Ishikawa (cell line): ENCODE data around the gene ZNF8.

ENCODE experiments used
- CEBPB ChIP-seq: IDR thresholded peaks from 2 replicates; pipeline ENCODE4 v1.6.1; 2012
- CREB1 ChIP-seq: IDR thresholded peaks from 2 replicates; pipeline ENCODE4 v1.6.1; 2012; ENCODE audit warnings: low read depth
- EGR1 ChIP-seq: IDR thresholded peaks from 2 replicates; pipeline ENCODE4 v1.6.1; 2012
- EP300 ChIP-seq: IDR thresholded peaks from 2 replicates; pipeline ENCODE4 v1.6.1; 2012; ENCODE audit warnings: borderline replicate concordance
- FOXM1 ChIP-seq: IDR thresholded peaks from 2 replicates; pipeline ENCODE4 v1.6.1; 2012; ENCODE audit warnings: low read depth, borderline replicate concordance
- NFIC ChIP-seq: IDR thresholded peaks from 2 replicates; pipeline ENCODE4 v1.6.1; 2012
- RAD21 ChIP-seq: IDR thresholded peaks from 2 replicates; pipeline ENCODE4 v1.6.1; 2012; ENCODE audit warnings: low read depth
- TAF1 ChIP-seq: IDR thresholded peaks from 2 replicates; pipeline ENCODE4 v1.6.1; 2012; ENCODE audit warnings: low read depth, mild to moderate bottlenecking
- TCF12 ChIP-seq: IDR thresholded peaks from 2 replicates; pipeline ENCODE4 v1.6.1; 2012; ENCODE audit warnings: low read depth
- TEAD4 ChIP-seq: IDR thresholded peaks from 2 replicates; pipeline ENCODE4 v1.6.1; 2012
- USF1 ChIP-seq: IDR thresholded peaks from 2 replicates; pipeline ENCODE4 v1.6.1; 2012
- YY1 ChIP-seq: IDR thresholded peaks from 2 replicates; pipeline ENCODE4 v1.6.1; 2012; ENCODE audit warnings: low read depth
- ZBTB7A ChIP-seq: IDR thresholded peaks from 2 replicates; pipeline ENCODE4 v1.6.1; 2012; ENCODE audit warnings: low read depth
- TF ChIP-seq, protein P1 (sequence below): IDR thresholded peaks from 2 replicates; pipeline ENCODE4 v1.6.1; 2012; ENCODE audit warnings: low read depth, mild to moderate bottlenecking
- TF ChIP-seq, protein P2 (sequence below): IDR thresholded peaks from 2 replicates; pipeline ENCODE4 v1.6.1; 2012

Gene ZNF8

GRCh38 chr19:58277197-58277596, 1.6 kb upstream of the ZNF8 start:
- TF ChIP-seq TEAD4 (no peak), RAD21 (no peak), FOXM1 (no peak), CREB1 (no peak), EP300 (no peak), EGR1 (no peak), CEBPB (no peak), NFIC (no peak), TCF12 (no peak), USF1 (no peak), TAF1 (no peak)
- TF ChIP-seq, protein P1, sequence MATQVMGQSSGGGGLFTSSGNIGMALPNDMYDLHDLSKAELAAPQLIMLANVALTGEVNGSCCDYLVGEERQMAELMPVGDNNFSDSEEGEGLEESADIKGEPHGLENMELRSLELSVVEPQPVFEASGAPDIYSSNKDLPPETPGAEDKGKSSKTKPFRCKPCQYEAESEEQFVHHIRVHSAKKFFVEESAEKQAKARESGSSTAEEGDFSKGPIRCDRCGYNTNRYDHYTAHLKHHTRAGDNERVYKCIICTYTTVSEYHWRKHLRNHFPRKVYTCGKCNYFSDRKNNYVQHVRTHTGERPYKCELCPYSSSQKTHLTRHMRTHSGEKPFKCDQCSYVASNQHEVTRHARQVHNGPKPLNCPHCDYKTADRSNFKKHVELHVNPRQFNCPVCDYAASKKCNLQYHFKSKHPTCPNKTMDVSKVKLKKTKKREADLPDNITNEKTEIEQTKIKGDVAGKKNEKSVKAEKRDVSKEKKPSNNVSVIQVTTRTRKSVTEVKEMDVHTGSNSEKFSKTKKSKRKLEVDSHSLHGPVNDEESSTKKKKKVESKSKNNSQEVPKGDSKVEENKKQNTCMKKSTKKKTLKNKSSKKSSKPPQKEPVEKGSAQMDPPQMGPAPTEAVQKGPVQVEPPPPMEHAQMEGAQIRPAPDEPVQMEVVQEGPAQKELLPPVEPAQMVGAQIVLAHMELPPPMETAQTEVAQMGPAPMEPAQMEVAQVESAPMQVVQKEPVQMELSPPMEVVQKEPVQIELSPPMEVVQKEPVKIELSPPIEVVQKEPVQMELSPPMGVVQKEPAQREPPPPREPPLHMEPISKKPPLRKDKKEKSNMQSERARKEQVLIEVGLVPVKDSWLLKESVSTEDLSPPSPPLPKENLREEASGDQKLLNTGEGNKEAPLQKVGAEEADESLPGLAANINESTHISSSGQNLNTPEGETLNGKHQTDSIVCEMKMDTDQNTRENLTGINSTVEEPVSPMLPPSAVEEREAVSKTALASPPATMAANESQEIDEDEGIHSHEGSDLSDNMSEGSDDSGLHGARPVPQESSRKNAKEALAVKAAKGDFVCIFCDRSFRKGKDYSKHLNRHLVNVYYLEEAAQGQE: no peak

DNA sequence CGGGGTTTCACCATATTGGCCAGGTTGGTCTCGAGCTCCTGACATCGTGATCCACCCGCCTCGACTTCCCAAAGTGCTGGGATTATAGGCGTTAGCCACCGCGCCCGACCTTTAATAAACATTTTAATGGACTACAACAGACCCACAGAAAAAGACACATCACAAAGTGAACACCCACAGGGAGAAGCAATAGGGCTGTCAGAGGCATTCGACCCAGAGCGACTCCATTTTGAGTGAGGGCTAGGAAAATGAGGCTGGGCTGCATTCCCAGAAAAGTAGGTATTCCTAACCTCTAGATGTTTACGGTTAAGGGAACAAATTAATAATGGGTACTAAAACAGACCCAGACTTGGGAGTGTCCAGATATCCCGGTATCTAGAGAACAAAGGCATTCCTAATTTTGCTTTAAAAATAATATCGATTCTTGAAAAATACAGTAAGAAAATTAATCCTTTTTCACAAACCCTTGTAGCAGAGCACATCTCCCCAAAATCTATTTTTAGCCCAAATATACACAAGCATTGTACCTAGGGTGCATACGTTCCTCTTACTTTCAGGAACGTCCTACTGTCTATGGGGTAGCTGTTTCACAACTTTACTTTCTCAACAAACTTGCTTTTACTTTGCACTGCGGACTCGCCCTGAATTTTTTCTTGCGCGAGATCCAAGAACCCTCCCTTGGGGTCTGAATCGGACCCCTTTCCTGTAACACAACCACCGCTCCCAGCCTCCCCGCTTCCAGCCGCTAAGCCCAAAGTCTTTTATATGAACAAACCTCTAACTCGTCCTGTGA, 811 bp upstream of the ZNF8 start:
- TF ChIP-seq EGR1 (no peak), CREB1 (no peak), CEBPB (no peak), TAF1 (no peak), EP300 (no peak), RAD21 (no peak), ZBTB7A (no peak), FOXM1 (no peak), NFIC (no peak), TCF12 (no peak)
- TF ChIP-seq, protein P2, sequence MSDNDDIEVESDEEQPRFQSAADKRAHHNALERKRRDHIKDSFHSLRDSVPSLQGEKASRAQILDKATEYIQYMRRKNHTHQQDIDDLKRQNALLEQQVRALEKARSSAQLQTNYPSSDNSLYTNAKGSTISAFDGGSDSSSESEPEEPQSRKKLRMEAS: no peak
- TF ChIP-seq, protein P1: no peak

DNA sequence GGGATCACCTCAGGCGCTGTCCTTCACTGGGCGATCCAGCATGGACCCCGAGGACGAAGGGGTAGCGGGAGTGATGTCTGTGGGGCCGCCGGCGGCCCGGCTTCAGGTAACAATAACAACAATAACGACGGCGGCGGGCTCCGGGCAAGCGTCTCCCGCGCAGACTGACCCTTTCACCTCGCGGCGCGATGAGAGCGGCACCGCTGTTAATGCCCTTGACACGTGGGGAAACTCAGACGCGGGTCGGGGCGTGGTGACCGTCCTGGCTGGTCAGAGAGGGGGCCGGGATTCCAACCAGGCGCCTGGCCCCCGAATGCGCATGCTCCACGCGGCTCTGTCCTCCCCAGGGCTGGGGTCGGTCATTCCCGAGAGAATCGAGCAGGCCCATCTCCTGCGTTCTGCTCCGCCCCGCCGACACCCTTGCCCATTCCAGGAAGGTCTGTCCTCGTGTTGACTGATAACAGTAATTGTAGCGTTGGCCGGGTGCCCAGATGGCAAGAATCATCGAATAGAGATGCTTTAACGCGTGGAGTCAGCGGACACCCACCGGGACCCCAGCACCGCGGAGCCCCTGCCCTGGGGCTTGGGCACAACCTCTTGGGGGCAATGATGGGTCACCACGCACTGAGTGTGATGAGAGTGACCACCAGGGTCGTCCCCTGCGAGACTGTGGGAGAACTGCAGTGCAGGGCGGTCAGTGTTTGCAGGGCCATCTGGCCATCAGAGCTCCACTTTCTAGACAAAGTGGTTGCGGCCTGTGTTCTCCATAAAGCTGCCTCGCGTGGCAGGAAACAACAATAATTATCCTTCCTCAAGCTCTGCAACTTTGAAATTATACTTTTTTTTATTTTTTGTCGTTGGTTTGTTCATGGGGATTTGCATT, 528 bp downstream of the ZNF8 start:
- TF ChIP-seq, protein P1: no peak
- TF ChIP-seq EGR1 (no peak), ZBTB7A (no peak; the same call in 1 of the 2 replicates), USF1 (0 out of 2 replicates have a peak, but pooled peaks have one; percentile 15), EP300 (no peak), CREB1 (no peak), TAF1 (no peak), RAD21 (no peak), TCF12 (peak; percentile 14; the same call in 1 of the 2 replicates), YY1 (no peak), TEAD4 (no peak), NFIC (no peak), CEBPB (no peak), FOXM1 (no peak)
- TF ChIP-seq, protein P2: peak; percentile 76

- no peak for TF ChIP-seq EGR1
- TF ChIP-seq CREB1: no peak
- TF ChIP-seq TAF1: no peak
- TF ChIP-seq TEAD4: no peak
- TF ChIP-seq EP300: no peak
- no peak for TF ChIP-seq ZBTB7A
- TF ChIP-seq CEBPB: no peak
- TF ChIP-seq, protein P1: no peak
- TF ChIP-seq USF1: no peak
- TF ChIP-seq YY1: no peak
- TF ChIP-seq, protein P2: no peak
- no peak for TF ChIP-seq TCF12
- TF ChIP-seq NFIC: no peak
- TF ChIP-seq FOXM1: no peak
- TF ChIP-seq RAD21: no peak
Measured at GRCh38 chr19:58279925-58280316, 1.2 kb downstream of the ZNF8 start.
